Suprapubic skin (tissue), 4 donors: ENCODE data around the gene NDE1. TPM values are rescaled to one million over a fixed set of nuclear protein-coding genes. Genes with fewer than 3 reads are reported as not detected.

Source experiments
- DNase-seq, 2 donors: peaks; one replicate each; pipeline ENCODE4 v3.0.0-alpha.2; 2019; ENCODE audit warnings: low spot score in 2 of 2
- H3K27ac ChIP-seq: fragments of 200-600 bp; sonication (generic); one replicate; pipeline ENCODE4 v1.5.1; 2019
- H3K27me3 ChIP-seq: fragments of 200-600 bp; sonication (generic); one replicate; pipeline ENCODE4 v1.5.1; 2019
- H3K36me3 ChIP-seq: fragments of 200-600 bp; sonication (generic); one replicate; pipeline ENCODE4 v1.5.1; 2019
- H3K4me1 ChIP-seq: fragments of 200-600 bp; sonication (generic); one replicate; pipeline ENCODE4 v1.5.1; 2019
- H3K4me3 ChIP-seq: fragments of 200-600 bp; sonication (generic); one replicate; pipeline ENCODE4 v1.5.1; 2019; ENCODE audit warnings: mild to moderate bottlenecking
- H3K9me3 ChIP-seq: fragments of 200-600 bp; sonication (generic); one replicate; pipeline ENCODE4 v1.5.1; 2019
- CTCF ChIP-seq, 2 donors: fragments of 200-600 bp in 1 of 2; fragments of 450-650 bp in 1 of 2; sonication (generic) in 1 of 2; IDR thresholded peaks; one replicate each; pipeline ENCODE4 v1.5.1; 2016 to 2019; ENCODE audit warnings: antibody characterized with exemption in 2 of 2, mild to moderate bottlenecking in 1 of 2, moderate library complexity in 1 of 2
- EP300 ChIP-seq: sonication (generic); formaldehyde crosslinking; IDR thresholded peaks from one replicate; pipeline ENCODE4 v1.6.1; 2017; ENCODE audit warnings: antibody characterized with exemption
- POLR2A ChIP-seq, 2 donors: fragments of 450-650 bp; IDR thresholded peaks; one replicate each; pipeline ENCODE4 v1.6.1; 2017; ENCODE audit warnings: antibody characterized with exemption in 2 of 2, mild to moderate bottlenecking in 2 of 2, moderate library complexity in 2 of 2
- POLR2AphosphoS5 ChIP-seq, 3 donors: sonication (generic); formaldehyde crosslinking; IDR thresholded peaks; one replicate each; pipeline ENCODE4 v1.6.1; 2017; ENCODE audit warnings: antibody characterized with exemption in 3 of 3
- WGBS: methylation state at CpG from one replicate; pipeline ENCODE4 v1.1.5; 2018; 5-methylcytosine and 5-hydroxymethylcytosine counted together
- total RNA-seq, 4 donors: library from RNA; depleted of rRNA; stranded (reverse); fragments of >200 nt; gene quantifications; one replicate each; pipeline ENCODE4 v1.1.0, GENCODE V29; 2016

Gene NDE1
- 100 to 1,000 TPM in 3 of 4 donors, 10 to 100 TPM in 1; 85.2 to 145 (median 120) TPM for total RNA-seq

GRCh38 chr16:15650019-15650697 is at the start of gene NDE1:
NDE1 (plus strand) TSS chr16:15650245; CDS start chr16:15664779, 14,534 bp downstream.
- under 1% methylated on average over 18 of the region's 71 CpGs for WGBS

GRCh38 chr16:15601212-15601879 is 48.7 kb upstream of the NDE1 start:
- DNase-seq, result no peak
- no peaks in the 10 kb centered on the region for H3K27me3 ChIP-seq
- no peak for TF ChIP-seq POLR2A (IDR thresholded peaks at IDR 0.05)
- TF ChIP-seq CTCF (IDR thresholded peaks at IDR 0.05), result no peak
- TF ChIP-seq POLR2AphosphoS5 (IDR thresholded peaks at IDR 0.05), result no peak
- TF ChIP-seq EP300, result no peak
- H3K36me3 ChIP-seq, result peaks cover 91% of the 10 kb centered on the region
- H3K27ac ChIP-seq, result no peak overlapping the region
- no peaks in the 10 kb centered on the region for H3K9me3 ChIP-seq
- 87% methylated on average over 9 of the region's 9 CpGs for WGBS
- H3K4me3 ChIP-seq, result no peak overlapping the region
- H3K4me1 ChIP-seq, result peaks cover 6% of the 10 kb centered on the region

More at GRCh38 chr16:15650019-15650697, at the start of gene NDE1:
- DNase-seq, result peak; percentile 95 to 97
- peak within 1 kb of the TSS; percentile 92 for H3K4me3 ChIP-seq
- H3K9me3 ChIP-seq, result no peaks in the 10 kb centered on the region
- no peaks in the 10 kb centered on the region for H3K27me3 ChIP-seq
- peaks cover 3% of the 10 kb centered on the region for H3K36me3 ChIP-seq
- H3K4me1 ChIP-seq, result peaks cover 43% of the 10 kb centered on the region
- peak within 1 kb of the TSS; percentile 96 for H3K27ac ChIP-seq
- TF ChIP-seq CTCF (IDR thresholded peaks at IDR 0.05) (no peak), POLR2AphosphoS5 (IDR thresholded peaks at IDR 0.05) (no peak), EP300 (no peak), POLR2A (IDR thresholded peaks at IDR 0.05) (peak in 1 of 2 donors; percentile 68)

GRCh38 chr16:15602285-15603044 is 47.6 kb upstream of the NDE1 start:
- WGBS, result 95% methylated on average over 23 of the region's 23 CpGs
- TF ChIP-seq POLR2A (IDR thresholded peaks at IDR 0.05) (no peak), EP300 (no peak), CTCF (IDR thresholded peaks at IDR 0.05) (no peak), POLR2AphosphoS5 (IDR thresholded peaks at IDR 0.05) (no peak)
- Histone ChIP-seq H3K27ac (no peak overlapping the region), H3K4me1 (peaks cover 10% of the 10 kb centered on the region), H3K27me3 (no peaks in the 10 kb centered on the region), H3K4me3 (no peak overlapping the region), H3K36me3 (peaks cover 87% of the 10 kb centered on the region), H3K9me3 (no peaks in the 10 kb centered on the region)
- no peak for DNase-seq

GRCh38 chr16:15604460-15605440 is 45.3 kb upstream of the NDE1 start:
- Histone ChIP-seq H3K4me3 (no peak overlapping the region), H3K27ac (no peak overlapping the region), H3K9me3 (no peaks in the 10 kb centered on the region), H3K36me3 (peaks cover 87% of the 10 kb centered on the region), H3K27me3 (no peaks in the 10 kb centered on the region), H3K4me1 (peaks cover 10% of the 10 kb centered on the region)
- WGBS, result 61% methylated on average over 14 of the region's 14 CpGs
- DNase-seq, result no peak
- no peak for TF ChIP-seq POLR2AphosphoS5 (IDR thresholded peaks at IDR 0.05)
- TF ChIP-seq EP300, result no peak
- TF ChIP-seq POLR2A (IDR thresholded peaks at IDR 0.05), result no peak
- TF ChIP-seq CTCF (IDR thresholded peaks at IDR 0.05), result no peak
